Tongue (tissue), 2 donors: ENCODE data around the gene OR52D1. TPM values are rescaled to one million over a fixed set of nuclear protein-coding genes. Genes with fewer than 3 reads are reported as not detected.

Experiments used
- DNase-seq: peaks from one replicate; pipeline ENCODE4 v3.0.0-alpha.2; 2015
- total RNA-seq: library from RNA; depleted of rRNA; stranded (reverse); fragments of >200 nt; gene quantifications from one replicate; pipeline ENCODE4 v1.2.3, GENCODE V29; 2014

Gene OR52D1
- not detected for total RNA-seq

GRCh38 chr11:5488385-5488784 lies at the start of gene OR52D1:
TSS of gene OR52D1 (plus strand) at chr11:5488685. CDS start at chr11:5488707, 22 bp downstream.
- DNase-seq: no peak

- DNase-seq: no peak
These were observed 47.1 kb upstream of the OR52D1 start, which contains the start of gene OR51I1 for GRCh38 chr11:5441414-5441813. TSS of gene OR51I1 (minus strand) at chr11:5441514. CDS start at chr11:5441514, 0 bp downstream.

GRCh38 chr11:5443835-5444393 lies 44.6 kb upstream of the OR52D1 start:
- no peak for DNase-seq

GRCh38 chr11:5449023-5449422 lies 39.5 kb upstream of the OR52D1 start, which contains the start of gene OR51I2:
TSS of gene OR51I2 (plus strand) at chr11:5449323. CDS start at chr11:5453489, 4,166 bp downstream.
- DNase-seq: no peak

- no peak for DNase-seq
These were observed 39.1 kb upstream of the OR52D1 start for GRCh38 chr11:5449432-5449831.

- no peak for DNase-seq
These were observed 27.4 kb upstream of the OR52D1 start for GRCh38 chr11:5460983-5461621.

GRCh38 chr11:5467527-5467926 lies 21.0 kb upstream of the OR52D1 start:
- no peak for DNase-seq

GRCh38 chr11:5473921-5474320 lies 14.6 kb upstream of the OR52D1 start:
- no peak for DNase-seq

GRCh38 chr11:5476186-5476819 lies 12.2 kb upstream of the OR52D1 start:
- peak; percentile 57 for DNase-seq

- DNase-seq: no peak
These were observed 2.5 kb upstream of the OR52D1 start for GRCh38 chr11:5486003-5486402.

- DNase-seq: no peak
These were observed 2.1 kb upstream of the OR52D1 start for GRCh38 chr11:5486421-5486820.

- DNase-seq: no peak
These were observed 414 bp downstream of the OR52D1 start for GRCh38 chr11:5488798-5489399.

GRCh38 chr11:5489576-5490357 lies 1.3 kb downstream of the OR52D1 start:
- no peak for DNase-seq

GRCh38 chr11:5499671-5500070 lies 11.2 kb downstream of the OR52D1 start:
- DNase-seq: no peak

GRCh38 chr11:5500393-5500801 lies 11.9 kb downstream of the OR52D1 start:
- no peak for DNase-seq

- no peak for DNase-seq
These were observed 16.0 kb downstream of the OR52D1 start for GRCh38 chr11:5504403-5504921.

GRCh38 chr11:5505363-5506048 lies 17.0 kb downstream of the OR52D1 start:
- DNase-seq: no peak

- DNase-seq: peak; percentile 54
These were observed 18.9 kb downstream of the OR52D1 start for GRCh38 chr11:5507177-5507932.

- peak; percentile 76 for DNase-seq
These were observed 19.4 kb downstream of the OR52D1 start for GRCh38 chr11:5507933-5508305.

GRCh38 chr11:5508605-5509004 lies 20.1 kb downstream of the OR52D1 start:
- no peak for DNase-seq

GRCh38 chr11:5509803-5510202 lies 21.3 kb downstream of the OR52D1 start, which contains the start of gene UBQLN3:
TSS of gene UBQLN3 (minus strand) at chr11:5509957. CDS start at chr11:5509558, 399 bp downstream.
- DNase-seq: no peak
